GM06990 (cell line): ENCODE data around the gene FCHSD2.

Experiments used
- DNase-seq: peaks from one replicate; pipeline ENCODE4 v3.0.0-alpha.2; 2011; ENCODE audit not compliant: insufficient read length; ENCODE audit errors: extremely low read depth
- H3K27me3 ChIP-seq: replicated peaks from 2 replicates; pipeline ENCODE4 v1.6.0; 2011; ENCODE audit warnings: low read length; ENCODE audit not compliant: control insufficient read depth, insufficient read depth
- H3K36me3 ChIP-seq: 2 replicates; pipeline ENCODE4 v1.5.1; 2011; ENCODE audit warnings: low read length; ENCODE audit not compliant: control insufficient read depth, insufficient read depth
- H3K4me3 ChIP-seq: replicated peaks from 2 replicates; pipeline ENCODE4 v1.5.1; 2011; ENCODE audit warnings: low read depth, mild to moderate bottlenecking, control low read depth, low read length
- TF ChIP-seq, protein P1 (sequence below): IDR thresholded peaks from 2 replicates; pipeline ENCODE4 v1.5.1; 2011; ENCODE audit warnings: low read length, control low read depth, mild to moderate bottlenecking, inconsistent platforms; ENCODE audit not compliant: insufficient read depth, poor library complexity, severe bottlenecking

Gene FCHSD2

DNA sequence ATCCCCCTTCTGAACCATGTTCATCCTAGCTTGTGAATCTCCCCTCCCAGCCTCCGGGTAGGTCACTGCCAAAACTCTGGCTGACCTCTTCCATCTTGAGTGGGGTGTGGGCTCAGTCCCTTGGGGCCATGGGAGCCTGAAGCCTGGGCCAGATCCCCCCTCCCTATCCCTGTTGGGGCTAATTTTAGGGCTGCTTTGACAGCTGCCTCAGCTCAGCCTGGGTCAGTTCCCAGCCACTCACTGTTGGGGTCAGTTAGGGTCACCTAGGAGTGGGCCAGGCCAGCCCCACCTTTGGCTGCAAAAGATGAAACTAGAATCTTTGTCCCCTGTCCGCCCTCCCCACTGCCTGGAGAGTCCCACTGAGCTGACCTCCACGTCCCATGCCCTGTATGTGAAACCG, 46.2 kb upstream of the FCHSD2 start:
- no peak overlapping the region for H3K4me3 ChIP-seq
- no peaks in the 10 kb centered on the region for H3K36me3 ChIP-seq
- H3K27me3 ChIP-seq, result no peaks in the 10 kb centered on the region
- no peak for DNase-seq
- TF ChIP-seq, protein P1, sequence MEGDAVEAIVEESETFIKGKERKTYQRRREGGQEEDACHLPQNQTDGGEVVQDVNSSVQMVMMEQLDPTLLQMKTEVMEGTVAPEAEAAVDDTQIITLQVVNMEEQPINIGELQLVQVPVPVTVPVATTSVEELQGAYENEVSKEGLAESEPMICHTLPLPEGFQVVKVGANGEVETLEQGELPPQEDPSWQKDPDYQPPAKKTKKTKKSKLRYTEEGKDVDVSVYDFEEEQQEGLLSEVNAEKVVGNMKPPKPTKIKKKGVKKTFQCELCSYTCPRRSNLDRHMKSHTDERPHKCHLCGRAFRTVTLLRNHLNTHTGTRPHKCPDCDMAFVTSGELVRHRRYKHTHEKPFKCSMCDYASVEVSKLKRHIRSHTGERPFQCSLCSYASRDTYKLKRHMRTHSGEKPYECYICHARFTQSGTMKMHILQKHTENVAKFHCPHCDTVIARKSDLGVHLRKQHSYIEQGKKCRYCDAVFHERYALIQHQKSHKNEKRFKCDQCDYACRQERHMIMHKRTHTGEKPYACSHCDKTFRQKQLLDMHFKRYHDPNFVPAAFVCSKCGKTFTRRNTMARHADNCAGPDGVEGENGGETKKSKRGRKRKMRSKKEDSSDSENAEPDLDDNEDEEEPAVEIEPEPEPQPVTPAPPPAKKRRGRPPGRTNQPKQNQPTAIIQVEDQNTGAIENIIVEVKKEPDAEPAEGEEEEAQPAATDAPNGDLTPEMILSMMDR, result no peak

DNA sequence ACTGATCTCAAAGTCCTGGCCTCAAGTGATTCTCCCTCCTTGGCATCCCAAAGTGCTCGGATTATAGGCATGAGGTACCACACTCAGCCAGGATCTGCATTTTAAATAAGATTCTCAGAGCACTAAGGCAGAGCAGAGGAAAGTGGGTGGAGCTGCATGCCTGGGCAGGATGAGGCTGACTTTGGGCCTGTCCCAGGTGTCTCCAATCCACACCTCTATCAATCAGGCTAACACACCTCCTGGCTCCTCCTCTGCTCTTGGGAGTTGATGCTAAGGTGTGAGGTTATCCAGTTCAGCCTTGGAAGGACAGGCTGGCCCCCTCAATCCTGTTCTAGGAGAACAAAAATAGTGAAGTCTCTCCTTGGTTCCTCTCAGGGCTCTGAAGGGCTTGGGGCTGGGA, 45.7 kb upstream of the FCHSD2 start:
- TF ChIP-seq, protein P1, result no peak
- Histone ChIP-seq H3K4me3 (no peak overlapping the region), H3K27me3 (no peaks in the 10 kb centered on the region), H3K36me3 (no peaks in the 10 kb centered on the region)
- no peak for DNase-seq

DNA sequence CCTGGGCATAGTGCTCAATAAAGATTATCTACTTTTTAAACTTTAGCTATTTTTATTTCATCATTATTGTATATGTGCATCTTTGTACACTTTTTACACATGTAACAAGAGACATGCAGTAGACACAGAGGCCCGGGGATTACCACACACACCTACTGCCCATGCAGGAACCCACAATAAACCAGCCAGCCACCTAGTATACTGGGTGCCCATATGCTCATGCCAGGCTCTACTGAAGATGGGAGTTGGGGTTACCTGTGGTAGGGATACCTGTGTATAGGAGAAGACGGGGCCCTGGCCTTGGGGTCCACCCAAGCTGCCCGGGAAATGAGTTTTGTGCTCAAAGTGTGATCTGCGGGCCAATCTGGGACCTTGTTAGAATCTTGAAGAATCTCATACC, 44.8 kb upstream of the FCHSD2 start:
- TF ChIP-seq, protein P1, result no peak
- H3K4me3 ChIP-seq, result no peak overlapping the region
- DNase-seq, result no peak
- no peaks in the 10 kb centered on the region for H3K36me3 ChIP-seq
- H3K27me3 ChIP-seq, result no peaks in the 10 kb centered on the region

DNA sequence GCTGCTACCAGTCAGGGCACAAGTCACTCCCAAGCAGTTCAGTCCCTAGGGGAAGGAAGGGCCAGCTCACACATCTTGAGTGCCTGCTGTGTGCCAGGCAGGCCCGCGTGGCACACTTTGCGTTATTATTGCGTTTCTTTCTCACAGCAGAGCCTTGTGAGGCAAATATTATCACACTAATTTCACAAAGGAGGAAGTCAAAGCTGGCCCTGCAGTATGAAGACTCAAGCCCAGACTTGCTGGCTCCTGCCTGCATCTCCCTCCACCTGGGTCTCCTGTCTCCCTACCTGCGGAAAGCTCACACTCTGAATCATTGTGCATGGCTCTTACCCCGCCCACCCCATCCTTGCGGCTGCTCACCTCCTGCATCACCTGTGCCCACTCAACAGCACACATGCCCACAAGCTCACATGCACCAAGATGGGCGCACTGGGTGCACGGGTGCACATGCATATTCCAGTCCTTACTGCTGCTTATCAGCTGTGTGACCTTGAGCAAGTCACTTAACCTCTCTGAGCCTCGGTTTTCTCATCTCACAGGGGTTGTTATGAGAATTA, 44.3 kb upstream of the FCHSD2 start:
- no peaks in the 10 kb centered on the region for H3K27me3 ChIP-seq
- TF ChIP-seq, protein P1, result no peak
- H3K36me3 ChIP-seq, result no peaks in the 10 kb centered on the region
- DNase-seq, result no peak
- no peak overlapping the region for H3K4me3 ChIP-seq

DNA sequence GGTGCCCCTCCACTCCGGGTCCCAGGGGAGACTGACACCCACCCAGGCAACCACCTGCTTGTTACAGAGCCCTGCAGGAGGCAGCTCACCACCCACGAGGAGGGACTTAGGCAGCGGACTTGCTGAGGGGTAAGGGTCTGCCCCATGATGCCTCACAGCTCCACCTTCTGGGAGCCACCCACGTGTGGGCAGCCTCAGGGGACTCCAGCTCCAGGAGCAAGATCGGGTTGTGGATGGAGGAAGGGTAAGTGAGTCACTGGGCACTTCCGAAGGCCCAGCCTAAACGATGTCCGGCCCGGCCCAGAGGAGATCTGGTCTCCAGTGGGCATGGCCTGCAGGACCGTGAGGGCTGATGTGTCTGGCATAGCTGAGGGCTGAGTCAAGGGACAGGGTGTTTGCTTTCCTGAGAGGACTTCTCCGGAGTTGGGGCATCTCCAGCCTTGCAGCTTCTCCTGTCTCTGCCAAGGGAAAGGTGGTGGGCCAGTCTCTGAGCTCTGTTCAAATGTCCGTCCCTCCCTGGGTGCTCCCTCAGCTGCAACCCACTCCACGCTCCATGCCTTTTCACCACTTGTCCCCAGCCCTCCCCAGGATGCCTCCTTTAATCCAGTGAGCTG, 43.7 kb upstream of the FCHSD2 start:
- H3K36me3 ChIP-seq, result no peaks in the 10 kb centered on the region
- TF ChIP-seq, protein P1, result no peak
- H3K4me3 ChIP-seq, result no peak overlapping the region
- no peaks in the 10 kb centered on the region for H3K27me3 ChIP-seq
- no peak for DNase-seq
